Stimulated activated CD4-positive, alpha-beta T cell treated with anti-CD3 and anti-CD28 coated beads, Interleukin-15, amount 100 ng/mL, for 48 hours (primary cell): ENCODE results near the gene BICD2.

Experiments used
- DNase-seq, 2 donors: peaks; one replicate each; pipeline ENCODE4 v3.0.0-alpha.2; 2020; ENCODE audit warnings: low read depth in 2 of 2

The BICD2 gene

GRCh38 chr9:92727716-92728700, 36.6 kb downstream of the BICD2 start:
- no peak for DNase-seq

GRCh38 chr9:92726971-92727715, 37.5 kb downstream of the BICD2 start:
- DNase-seq, result no peak

- DNase-seq, result no peak
Observed at GRCh38 chr9:92726348-92726747, 38.3 kb downstream of the BICD2 start.

DNA sequence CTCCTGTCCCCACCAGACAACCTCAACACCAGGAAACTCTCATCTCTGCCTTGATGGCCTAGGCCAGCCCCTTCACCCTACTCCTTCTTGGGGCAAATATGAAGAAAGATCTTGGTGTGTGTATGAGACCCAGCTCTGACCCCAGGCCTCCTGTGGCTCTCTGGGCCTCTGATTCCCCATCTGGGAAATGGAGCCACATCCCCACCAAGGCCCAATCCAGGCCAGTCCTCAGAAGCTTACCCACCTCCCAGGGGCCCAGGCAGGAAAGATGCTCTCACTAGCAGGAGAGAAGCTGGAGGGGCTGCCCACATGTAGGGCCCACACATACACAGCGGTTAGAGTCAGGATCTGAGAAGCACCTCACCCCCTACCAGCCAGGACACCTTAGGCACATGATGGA, 38.9 kb downstream of the BICD2 start:
- no peak for DNase-seq

DNA sequence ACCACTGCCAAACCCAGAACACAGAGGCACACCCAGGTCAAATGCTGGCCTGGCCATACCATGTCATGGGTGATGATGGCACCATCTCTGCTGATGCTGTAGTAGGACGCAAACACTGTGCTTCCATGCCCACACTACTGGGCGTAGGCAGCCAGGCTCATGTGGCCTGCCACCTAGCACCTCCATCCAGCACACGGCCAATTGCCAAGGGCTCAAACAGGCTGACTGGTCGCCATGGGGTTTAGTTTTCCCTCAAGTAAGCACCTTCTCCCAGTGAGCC, 39.4 kb downstream of the BICD2 start:
- no peak for DNase-seq

DNA sequence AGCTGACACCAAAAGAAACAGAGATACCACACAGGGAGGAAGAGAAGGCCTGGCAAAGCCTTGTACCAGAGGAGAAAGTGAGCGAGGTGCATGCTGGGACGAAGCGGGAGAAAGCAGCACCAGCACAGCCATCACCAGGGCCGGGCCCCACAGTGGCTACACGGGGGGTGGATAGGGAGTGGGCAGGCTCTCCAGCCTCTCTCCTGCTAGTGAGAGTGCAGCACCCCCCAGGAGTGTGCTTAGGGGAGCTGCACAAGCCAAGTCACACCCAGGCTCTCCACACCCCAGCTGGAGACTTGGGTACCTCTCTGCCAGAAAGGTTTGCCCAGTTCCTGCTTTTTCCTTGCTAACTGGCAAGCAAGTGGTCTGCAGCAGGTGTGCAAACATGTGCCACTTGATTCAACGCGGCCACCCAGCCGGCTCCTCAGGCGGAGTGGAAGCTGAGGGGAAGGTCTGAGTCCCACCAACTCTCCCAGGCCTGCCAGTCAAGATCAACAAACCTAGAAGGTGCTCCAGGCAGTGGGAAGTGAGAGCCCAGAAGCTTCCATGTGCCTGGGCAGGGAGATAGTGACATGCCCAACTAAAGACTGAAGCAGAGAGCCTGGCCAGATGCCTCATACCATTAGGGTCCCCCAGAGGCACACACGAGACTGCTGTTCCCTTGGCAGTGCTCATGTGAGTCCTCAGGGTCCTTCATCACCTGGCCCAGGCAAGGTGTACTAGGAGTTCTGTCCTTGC, 39.9 kb downstream of the BICD2 start:
- no peak for DNase-seq

- no peak for DNase-seq
Observed at GRCh38 chr9:92723801-92724323, 40.8 kb downstream of the BICD2 start.

- no peak for DNase-seq
Observed at GRCh38 chr9:92723299-92723625, 41.4 kb downstream of the BICD2 start.

DNA sequence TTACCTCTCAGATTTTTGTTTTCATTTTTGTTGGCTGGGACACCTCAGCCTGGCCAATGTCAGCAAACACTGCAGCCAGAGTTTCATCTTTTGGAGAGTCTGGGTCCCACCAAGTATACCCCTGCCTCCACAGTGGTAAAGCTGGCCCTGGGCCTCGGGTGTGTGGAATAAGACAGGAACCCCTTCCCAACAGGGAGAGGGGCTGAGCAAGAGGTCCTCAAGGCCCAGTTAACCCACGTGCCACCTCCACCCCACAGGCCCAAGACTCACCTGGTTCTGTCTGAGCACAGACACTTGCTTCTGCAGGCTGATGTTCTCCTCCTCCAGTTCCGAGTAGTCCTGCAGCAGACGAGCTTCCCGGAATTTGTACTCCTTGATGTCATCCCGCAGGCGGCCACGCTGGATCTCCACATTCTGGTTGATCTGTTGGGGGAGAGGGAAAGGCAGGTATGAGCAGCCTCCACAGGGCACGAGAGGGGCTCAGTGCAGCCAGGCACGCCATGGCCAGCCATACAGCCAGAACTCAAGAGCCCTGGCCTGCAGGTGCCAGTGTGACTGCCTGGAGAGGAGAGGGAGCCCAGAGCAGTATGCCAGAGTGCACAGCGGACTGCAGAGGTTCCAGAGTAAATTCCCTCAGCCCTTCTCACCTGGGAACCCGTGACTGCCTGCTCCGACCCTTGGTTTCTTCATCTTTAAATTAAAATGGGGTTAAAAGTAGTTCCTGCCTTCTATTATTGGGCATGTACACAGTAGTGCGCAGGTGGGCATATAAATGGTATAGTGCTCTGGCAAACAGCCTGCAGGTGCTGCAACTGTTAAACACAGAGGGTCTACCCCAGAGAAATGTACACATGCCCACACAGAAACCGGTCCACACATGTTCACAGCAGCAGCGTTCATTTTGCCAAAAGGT, 42.0 kb downstream of the BICD2 start:
- no peak for DNase-seq

GRCh38 chr9:92721548-92721947, 43.1 kb downstream of the BICD2 start:
- no peak for DNase-seq

- no peak for DNase-seq
Observed at GRCh38 chr9:92720807-92721535, 43.7 kb downstream of the BICD2 start.

DNA sequence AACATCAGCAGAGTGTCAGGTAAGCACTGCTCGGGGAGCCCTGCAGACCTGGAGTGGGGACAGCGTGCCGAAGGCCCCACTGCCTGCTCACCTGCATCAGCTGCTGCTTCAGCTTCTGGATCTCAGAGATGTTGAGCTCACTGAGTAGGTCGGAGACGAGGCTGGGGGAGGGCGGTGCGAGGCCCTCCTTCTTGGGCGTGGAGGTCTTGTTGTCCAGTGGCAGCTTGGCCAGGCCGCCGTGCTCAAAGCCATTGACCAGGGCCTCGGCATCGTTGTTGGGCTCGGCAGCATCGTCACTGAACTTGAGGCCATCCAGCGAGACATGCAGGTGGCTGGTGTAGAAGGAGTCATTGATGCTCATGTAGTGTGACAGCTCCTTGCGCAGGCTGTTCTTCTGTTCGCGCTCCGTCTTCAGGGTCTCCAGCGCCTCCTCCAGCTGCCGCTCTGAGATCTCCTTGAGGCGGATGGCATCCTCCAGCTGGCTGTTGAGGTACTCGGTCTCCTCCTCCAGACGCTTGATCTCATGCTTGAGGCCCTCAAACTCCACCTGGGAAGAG, 44.3 kb downstream of the BICD2 start:
- no peak for DNase-seq

- no peak for DNase-seq
Observed at GRCh38 chr9:92719028-92719647, 45.5 kb downstream of the BICD2 start.

GRCh38 chr9:92718086-92719001, 46.3 kb downstream of the BICD2 start:
- DNase-seq, result no peak

- DNase-seq, result no peak
Observed at GRCh38 chr9:92717201-92718085, 47.2 kb downstream of the BICD2 start.

GRCh38 chr9:92716557-92716956, 48.1 kb downstream of the BICD2 start:
- DNase-seq, result peak; percentile 56 to 73

DNA sequence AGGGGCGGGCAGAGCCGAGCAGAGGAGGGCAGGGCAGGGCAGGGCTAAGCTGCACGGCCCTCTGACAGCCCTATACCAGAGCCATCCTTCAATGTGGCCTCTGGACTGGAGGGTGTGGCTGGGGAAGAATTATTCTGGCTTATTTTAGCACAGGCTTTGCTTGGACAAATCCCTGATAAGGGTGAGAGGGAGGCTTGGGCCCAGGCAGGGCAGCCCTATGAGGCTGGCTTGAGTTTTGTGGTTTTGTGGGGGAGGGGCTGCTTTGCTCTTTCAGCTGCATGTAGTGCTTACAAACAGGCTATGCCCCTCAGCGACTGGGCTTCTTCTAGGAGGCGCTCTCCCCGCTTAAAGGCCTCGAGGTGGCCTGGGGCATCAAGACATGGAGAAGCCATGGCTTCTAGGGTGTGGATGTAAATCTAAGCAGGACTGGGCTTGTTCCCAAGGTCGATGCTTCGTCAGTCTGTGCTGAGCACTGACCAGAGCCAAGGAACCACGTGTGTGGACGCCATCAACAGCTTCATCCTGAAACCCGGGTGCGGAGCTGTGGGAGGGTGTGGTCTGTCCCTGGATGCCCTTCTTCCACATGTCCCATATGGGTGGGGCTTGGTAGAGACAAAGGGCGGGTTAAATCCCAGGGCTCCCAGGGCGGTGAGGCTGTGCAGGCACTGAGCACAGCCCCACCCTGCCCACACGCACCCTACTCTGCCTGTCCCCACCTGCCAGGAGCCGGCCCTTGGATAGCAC, 49.0 kb downstream of the BICD2 start:
- DNase-seq, result no peak
